ENCODE results near the gene FAM131B.

The FAM131B gene

DNA sequence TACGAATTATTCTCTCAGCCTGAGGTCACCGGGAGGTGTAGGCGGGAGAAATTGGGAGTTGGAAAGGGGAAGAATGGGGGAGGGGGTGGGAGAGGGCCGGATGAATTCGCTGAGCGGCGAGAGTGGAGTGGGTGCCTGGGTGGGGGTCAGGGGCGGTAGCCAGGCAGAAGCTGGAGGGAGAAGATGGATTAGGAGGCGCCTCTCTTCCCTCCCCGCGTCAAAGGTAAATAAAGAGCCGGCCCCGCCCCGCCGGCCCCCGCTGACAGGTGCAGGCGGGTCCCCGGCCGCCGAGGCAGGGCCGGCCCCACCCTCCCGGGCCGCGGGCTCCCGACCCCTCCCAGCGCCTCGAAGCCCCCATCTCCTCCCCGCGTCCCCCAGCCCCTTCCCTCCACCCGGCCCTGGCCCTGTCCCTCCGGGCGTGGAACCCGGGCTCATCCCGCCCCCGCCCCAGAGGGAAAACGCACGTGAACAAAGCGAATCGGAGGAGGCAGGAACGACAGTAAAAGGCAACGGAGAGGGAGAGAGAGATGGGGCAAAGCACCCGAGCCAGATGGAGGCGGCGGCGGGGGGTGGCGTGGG is 872 bp downstream of the FAM131B start:
- no peak for TF ChIP-seq GATA3 (IDR thresholded peaks at IDR 0.05; ENCODE audit: low read depth, low read length)
- no peak for TF ChIP-seq GATA2 (IDR thresholded peaks at IDR 0.05; ENCODE audit: low read depth, low read length)

DNA sequence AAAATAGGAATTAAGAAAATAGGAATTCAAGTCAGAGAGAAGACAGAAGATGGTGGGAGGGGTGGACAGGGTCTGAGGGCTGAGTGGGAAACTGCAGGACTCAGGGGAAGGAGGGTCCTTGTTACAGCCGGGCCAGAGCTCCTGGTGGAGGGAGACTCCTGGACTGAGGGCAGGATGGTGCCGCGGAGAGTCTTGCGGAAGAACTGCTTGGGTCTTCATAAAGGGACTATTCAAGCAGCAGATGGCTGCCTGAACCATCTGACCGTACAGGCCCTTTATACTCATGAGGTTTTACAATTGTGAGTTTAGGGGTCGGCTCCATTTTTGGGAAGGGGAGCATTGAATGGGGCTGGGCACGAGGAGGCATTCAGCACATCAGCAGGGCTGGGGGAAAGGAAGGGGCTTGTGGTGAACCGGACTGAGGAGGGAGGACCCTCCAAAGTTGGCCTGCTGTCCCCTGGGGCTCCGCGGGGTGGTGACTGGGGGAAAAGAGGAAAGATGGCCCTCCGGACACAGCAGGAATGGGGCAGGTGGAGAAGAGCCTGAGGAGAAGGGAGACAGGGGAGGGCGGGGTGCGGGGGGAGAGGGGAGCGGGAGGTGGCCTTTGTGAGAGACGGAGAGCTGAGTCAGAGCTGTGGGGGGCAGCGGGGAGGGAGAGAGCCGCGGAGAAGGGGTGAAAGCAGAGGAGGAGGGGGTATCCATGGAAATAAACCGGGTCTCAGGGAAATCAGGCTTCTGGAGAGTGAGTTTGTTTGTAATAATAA is 1.5 kb downstream of the FAM131B start:
- TF ChIP-seq GATA3 (IDR thresholded peaks at IDR 0.05; ENCODE audit: low read depth, low read length) (no peak), GATA2 (IDR thresholded peaks at IDR 0.05; ENCODE audit: low read depth, low read length) (no peak)

DNA sequence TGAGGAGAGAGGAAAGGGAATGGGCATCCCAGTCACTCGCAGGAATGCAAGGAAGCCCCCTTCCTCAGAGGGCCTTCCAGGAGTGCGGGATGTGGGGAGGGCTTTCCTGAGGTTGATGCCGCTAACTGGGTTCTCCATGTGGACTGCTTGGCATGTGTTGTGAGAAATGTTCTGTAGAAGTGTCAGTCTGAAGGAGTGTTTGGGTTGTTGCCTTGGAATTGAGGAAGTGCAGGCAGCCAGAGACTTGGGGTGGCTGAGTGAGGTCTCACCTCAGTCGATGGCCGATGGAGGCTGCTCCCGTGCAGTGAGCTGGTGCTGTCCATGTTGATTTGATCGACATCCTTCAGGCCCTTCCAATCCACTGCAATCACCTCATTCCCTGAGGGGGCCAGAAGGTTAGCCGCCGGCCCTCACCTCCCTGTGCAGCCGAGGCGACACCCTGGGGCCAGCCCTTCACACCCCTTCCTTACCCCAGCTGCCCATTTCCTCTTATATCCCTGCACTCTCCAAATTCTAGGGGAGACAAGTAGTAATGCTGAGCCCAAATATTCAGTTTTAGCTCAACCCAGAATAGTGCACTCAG is 2.7 kb downstream of the FAM131B start:
- TF ChIP-seq GATA2 (IDR thresholded peaks at IDR 0.05; ENCODE audit: low read depth, low read length) (no peak), GATA3 (IDR thresholded peaks at IDR 0.05; ENCODE audit: low read depth, low read length) (no peak)

DNA sequence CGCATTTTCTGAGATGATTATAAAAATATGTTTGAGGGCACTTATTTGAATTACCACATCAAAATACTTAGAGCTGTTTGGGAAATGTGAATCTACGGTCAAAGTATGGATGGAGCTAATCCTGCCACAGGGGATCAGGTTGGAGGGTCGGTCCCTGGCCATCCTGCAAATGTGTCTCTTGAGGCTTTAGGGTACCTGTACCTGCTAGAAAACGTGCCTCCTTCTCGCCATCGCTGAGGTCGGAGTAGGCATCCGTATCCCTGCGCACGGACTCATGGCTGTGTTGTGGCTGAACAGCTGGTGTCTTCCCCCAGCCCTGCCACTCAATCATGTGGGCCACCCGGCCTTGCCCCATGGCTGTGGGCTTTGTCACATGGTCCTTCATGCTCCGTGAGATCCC is 3.9 kb downstream of the FAM131B start:
- TF ChIP-seq GATA2 (IDR thresholded peaks at IDR 0.05; ENCODE audit: low read depth, low read length) (no peak), GATA3 (IDR thresholded peaks at IDR 0.05; ENCODE audit: low read depth, low read length) (no peak)

DNA sequence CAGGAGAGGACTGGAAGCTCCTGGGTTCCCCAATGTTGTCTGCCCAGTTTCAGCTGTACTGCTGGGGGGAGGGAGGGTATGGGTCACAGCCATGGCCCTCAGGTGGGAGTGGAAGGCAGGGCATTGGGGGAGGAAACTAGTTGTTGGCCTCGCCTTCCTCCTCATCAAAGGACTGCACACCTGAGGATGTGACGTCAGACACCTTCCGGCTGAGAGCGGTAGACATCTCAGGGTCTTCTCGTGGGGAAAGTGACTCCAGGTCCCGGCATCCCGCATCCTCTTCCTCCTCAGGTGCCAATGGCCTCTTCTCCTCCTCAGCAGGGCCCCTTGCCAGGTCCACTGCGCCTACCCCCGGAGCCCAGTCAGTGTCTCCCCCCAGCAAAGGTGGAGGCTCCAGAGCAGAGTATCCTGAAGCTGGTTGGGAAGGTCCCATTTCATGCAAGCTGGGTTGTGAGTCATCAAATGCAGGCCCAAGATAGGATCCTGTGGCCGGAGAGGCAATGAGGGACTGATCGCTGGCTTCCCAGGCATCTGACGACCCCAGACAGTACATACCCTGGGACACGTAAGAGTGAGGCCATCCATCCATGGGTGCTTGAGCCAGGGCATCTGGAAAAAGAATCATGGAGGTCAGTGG is 6.0 kb downstream of the FAM131B start:
- TF ChIP-seq GATA2 (IDR thresholded peaks at IDR 0.05; ENCODE audit: low read depth, low read length) (no peak), GATA3 (IDR thresholded peaks at IDR 0.05; ENCODE audit: low read depth, low read length) (no peak)

DNA sequence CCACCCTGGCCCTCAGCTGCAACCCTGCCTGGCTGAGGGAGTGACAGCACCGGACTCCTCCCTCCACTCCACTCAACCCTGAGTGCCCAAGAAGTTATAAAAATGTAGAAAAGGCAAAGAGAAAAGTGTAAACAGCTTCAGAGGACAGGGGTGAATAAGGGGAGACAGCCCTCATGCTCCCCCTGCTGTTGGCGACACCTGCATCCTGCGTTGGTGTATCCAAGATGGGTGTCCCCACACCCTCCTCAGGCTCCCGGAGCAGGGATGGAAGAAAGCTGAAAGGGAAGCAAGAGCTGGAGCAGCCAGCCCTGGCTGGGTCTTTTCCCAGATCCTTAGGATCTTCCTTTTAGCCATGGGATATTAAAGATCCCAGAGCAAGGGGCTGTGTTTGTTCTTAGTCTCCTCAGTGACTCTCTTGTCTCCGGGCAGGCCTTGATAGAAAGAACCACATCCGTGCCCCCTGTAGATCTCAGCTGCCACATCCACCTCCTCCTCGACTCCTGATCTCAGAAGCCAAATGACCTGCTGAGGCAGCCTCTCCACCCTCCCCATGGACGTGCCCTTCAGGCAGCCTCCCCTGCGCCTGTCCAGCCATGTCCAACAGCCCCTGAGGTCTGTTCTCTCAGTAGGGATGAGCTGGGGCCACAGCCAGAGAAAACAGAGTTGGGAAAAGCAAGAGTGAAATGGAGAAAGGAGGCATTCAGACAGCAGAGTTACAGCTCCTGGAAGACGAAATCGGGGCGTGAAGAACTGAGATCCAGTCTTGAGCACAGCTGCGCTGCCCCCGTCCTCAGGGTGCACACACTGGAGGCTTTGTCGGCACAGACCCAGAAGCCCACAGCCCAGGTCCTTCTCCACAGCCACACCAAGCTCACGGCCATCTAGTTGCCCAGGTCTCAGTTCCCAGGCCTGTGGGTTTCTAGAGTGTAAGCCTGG is 6.8 kb downstream of the FAM131B start:
- TF ChIP-seq GATA2 (IDR thresholded peaks at IDR 0.05; ENCODE audit: low read depth, low read length) (no peak), GATA3 (IDR thresholded peaks at IDR 0.05; ENCODE audit: low read depth, low read length) (no peak)

DNA sequence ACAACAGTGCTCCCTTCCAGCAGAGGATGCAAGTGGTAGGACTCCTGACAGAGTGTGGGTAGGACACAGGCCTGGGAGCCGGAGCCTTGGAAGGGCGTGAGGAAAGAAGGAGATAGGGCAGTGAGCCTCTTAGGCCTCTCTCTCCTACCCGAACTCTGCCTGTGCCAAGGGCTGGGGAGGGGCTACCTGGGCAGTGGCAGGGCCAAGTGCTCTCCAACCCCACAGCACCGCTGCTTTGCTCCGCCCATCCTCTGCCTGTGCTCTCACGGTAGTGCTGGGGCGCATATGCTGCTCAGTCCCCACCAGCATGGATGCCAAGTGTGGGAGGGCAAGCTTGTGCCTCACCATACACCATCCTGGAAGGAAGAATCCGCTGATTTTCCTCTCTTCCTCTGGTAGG is 7.5 kb downstream of the FAM131B start:
- TF ChIP-seq GATA2 (IDR thresholded peaks at IDR 0.05; ENCODE audit: low read depth, low read length) (no peak), GATA3 (IDR thresholded peaks at IDR 0.05; ENCODE audit: low read depth, low read length) (no peak)

DNA sequence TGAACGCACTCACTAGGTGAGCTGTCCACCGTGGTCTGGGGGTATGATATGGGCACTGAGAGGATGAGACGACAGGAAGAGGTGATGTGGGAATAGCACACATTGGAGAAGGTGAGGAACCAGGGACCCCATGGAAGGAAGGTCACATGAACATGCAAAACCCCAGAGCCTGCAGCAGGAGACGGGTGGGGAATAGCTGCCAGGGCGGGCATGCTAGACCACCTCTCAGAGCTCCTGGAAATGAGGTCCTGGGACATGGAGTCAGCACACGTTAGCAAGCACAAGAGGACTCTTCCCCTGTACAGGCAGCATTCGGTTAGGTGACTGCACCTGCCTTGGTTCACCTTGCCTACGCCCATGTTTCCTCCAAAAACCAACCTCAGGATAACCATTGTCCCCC is 8.1 kb downstream of the FAM131B start:
- TF ChIP-seq GATA3 (IDR thresholded peaks at IDR 0.05; ENCODE audit: low read depth, low read length) (no peak), GATA2 (IDR thresholded peaks at IDR 0.05; ENCODE audit: low read depth, low read length) (no peak)

DNA sequence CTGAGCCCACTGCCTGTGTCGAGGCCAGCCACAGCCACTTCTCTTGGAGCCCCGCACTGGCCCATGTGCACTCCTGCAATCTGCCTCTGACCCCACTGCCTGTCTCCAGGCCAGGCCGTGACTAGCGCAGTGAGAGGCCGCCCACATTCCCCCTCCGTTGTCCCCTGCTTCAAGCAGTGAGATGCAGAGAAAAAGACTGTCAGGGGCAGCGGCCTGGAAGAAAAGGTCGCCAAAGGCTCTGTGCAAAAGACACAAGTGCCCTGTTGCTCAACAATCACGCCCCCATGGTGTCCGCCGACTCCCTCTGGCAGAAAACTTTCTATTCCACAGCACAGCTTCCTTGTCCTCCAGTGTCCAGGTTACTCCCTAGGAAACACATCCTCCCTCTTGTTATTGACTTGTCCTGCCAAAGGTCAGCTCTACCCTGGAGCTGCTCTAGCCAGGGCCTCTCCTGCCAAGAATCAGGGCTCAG is 9.9 kb downstream of the FAM131B start:
- TF ChIP-seq GATA3 (IDR thresholded peaks at IDR 0.05; ENCODE audit: low read depth, low read length), result no peak

DNA sequence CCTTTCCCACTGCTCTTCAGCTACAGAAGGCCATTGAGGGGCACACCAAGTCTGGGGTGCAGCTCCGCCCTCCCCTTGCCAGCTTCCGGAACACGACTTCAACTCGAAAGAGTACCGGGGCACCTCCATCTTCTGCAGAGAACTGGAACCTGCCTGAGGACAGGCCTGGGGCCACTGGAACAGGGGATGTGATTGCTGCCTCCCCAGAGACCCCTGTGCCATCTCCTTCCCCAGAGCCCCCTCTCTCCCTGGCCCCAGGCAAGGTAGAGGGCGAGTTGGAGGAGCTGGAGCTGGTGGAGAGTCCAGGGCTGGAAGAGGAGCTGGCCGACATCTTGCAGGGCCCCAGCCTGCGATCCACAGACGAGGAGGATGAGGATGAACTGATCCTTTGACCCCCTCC is 10.9 kb downstream of the FAM131B start:
- TF ChIP-seq GATA2 (IDR thresholded peaks at IDR 0.05; ENCODE audit: low read depth, low read length) (no peak), GATA3 (IDR thresholded peaks at IDR 0.05; ENCODE audit: low read depth, low read length) (no peak)

DNA sequence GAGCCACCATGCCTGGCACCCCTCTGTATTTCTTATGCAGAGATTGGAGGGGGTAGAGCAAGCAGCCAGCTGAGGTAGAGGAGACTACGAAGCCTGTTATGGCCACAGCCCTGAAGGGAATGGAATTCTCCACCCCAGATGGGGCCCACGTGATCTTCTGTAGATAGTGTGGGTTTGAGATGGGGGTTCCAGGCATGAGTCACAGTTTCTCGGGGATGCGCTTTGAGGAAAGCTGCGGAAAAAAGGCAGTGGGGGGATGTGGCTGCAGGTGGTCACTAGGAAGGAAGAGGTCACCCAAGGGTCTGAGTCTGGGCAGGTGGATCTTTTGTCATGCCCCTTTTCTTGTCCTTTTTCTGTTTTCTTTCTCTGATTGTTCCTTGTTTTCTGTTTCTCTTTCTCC is 11.5 kb downstream of the FAM131B start:
- TF ChIP-seq GATA2 (IDR thresholded peaks at IDR 0.05; ENCODE audit: low read depth, low read length), result no peak
- no peak for TF ChIP-seq GATA3 (IDR thresholded peaks at IDR 0.05; ENCODE audit: low read depth, low read length)

DNA sequence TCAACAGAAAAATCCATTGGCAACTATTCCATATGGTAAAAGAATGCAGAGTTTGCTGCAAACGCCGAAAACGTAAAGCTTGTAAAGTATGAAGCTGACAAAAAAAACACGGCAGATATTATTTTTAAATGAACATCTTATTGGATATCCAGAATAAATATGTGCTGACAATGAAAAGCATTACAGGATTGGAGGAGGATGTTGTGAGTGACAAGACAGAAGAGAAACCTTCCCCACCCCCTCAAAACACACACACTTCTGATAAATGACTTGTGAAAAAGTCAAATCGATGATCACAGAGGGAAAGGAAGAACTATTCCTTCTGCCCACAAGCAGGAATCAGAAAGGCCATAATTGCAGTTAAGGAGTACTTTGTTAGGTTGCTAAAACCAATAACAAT is 14.6 kb downstream of the FAM131B start:
- TF ChIP-seq GATA3 (IDR thresholded peaks at IDR 0.05; ENCODE audit: low read depth, low read length), result no peak
- TF ChIP-seq GATA2 (IDR thresholded peaks at IDR 0.05; ENCODE audit: low read depth, low read length), result no peak

DNA sequence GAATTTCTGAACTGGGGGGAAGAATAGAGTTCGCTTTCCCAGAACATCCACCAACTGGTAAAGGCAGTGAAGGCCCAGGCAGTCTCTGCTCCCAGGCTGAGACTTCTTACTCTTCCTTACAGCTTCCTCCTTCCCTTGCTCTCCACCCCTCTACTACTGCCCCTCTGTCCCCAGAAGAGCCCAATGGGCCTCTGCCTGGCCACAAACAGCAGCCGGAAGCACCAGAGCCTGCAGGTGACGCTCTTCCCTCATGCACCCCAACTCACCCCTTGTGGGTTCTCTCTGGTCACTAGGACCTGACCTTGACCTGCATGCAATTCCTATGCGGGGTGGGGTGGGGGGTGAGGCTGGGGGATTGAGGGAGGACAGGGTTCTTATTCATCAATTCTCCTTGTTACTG is 16.5 kb downstream of the FAM131B start:
- TF ChIP-seq GATA2 (IDR thresholded peaks at IDR 0.05; ENCODE audit: low read depth, low read length), result no peak
- no peak for TF ChIP-seq GATA3 (IDR thresholded peaks at IDR 0.05; ENCODE audit: low read depth, low read length)

Data from SH-SY5Y (cell line).